ENCODE data around the gene VSTM1.

The VSTM1 gene

DNA sequence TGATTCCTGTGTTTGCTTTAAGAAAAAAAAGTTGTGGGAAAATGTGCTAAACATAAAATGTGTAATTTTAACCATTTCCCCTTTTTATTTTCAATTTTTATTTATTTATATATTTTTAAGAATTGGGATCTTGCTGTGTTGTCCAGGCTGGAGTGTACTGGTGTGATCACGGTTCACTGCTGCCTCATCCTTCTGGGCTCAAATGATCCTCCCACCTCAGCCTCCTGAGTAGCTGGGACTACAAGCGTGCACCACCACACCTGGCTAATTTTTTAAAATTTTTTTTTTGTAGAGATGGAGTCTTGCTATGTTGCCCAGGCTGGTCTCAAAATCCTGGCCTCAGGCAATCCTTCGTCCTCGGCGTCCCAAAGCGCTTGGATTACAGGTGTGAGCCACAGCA is 53.2 kb downstream of the VSTM1 start:
- Histone ChIP-seq H3K27me3 (ENCODE audit: control insufficient read depth, insufficient read depth, low read length) (no peaks in the 10 kb centered on the region), H3K4me1 (ENCODE audit: control insufficient read depth, insufficient read depth, low read length) (peaks cover 4% of the 10 kb centered on the region), H3K9ac (ENCODE audit: low read length) (no peak overlapping the region), H3K36me3 (ENCODE audit: control insufficient read depth, insufficient read depth, low read length) (no peaks in the 10 kb centered on the region), H3K27ac (ENCODE audit: low read depth, low read length) (no peak overlapping the region), H3K9me3 (ENCODE audit: control insufficient read depth, insufficient read depth, low read depth, low read length) (no peaks in the 10 kb centered on the region), H3K4me3 (ENCODE audit: low read depth, low read length) (no peak overlapping the region)

DNA sequence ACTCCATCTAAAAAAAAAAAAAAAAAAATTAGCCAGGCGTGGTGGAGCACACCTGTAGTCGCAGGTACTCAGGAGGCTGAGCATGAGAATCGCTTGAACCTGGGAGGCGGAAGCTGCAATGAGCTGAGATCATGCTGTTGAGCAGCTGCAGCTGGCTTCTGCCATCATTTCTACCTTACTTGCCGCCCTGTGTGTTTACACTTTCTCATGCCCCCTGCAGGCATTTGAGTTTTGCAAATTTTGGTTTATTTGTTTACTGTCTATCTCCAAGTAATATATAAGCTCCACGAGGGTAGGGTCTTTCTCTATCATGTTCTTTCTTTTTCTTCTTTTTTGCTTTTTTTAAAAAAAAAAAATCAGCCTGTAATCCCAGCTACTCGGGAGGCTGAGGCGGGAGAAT is 54.3 kb downstream of the VSTM1 start:
- no peaks in the 10 kb centered on the region for H3K27me3 ChIP-seq (ENCODE audit: control insufficient read depth, insufficient read depth, low read length)
- H3K27ac ChIP-seq (ENCODE audit: low read depth, low read length), result no peak overlapping the region
- no peak overlapping the region for H3K4me3 ChIP-seq (ENCODE audit: low read depth, low read length)
- no peaks in the 10 kb centered on the region for H3K36me3 ChIP-seq (ENCODE audit: control insufficient read depth, insufficient read depth, low read length)
- no peak overlapping the region for H3K9ac ChIP-seq (ENCODE audit: low read length)
- H3K4me1 ChIP-seq (ENCODE audit: control insufficient read depth, insufficient read depth, low read length), result peaks cover 4% of the 10 kb centered on the region
- H3K9me3 ChIP-seq (ENCODE audit: control insufficient read depth, insufficient read depth, low read depth, low read length), result no peaks in the 10 kb centered on the region

DNA sequence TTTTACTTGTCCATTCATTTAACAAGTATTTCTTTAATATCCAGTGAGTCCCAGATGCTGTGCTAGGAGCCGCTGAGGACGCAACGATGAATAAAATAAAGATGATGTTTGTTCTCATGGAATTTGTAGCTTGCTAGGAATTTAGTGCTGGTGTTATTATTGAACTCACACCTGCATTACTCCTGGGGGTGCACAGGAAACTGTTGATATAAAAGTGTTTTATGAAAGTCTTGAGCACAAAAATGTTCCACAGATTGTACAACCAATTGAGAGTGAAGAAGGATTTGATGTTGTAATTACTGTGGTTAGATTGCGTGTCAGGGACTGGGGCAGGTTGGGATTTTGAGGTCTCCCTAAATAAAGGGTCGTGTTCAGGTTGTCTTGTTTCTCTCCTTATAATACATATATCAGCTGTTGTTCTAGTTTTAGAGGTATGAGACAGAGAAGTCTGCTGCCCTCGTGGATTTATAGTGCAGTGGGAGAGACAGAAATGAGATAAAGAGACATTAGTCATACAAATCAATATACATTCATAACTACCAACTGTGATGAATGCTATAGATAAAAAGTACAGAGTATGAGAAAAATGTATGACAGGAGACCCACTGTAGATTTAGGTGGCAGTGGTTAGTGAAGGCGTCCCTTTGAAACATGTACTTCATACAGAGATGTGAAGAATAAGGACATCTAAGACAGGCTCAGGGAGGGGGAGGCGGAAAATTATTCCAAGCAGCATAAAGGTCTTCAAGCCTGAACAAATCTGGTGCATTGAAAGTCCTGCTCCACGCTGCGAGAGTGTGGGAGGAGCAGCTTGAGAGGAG is 61.0 kb downstream of the VSTM1 start:
- peaks cover 37% of the 10 kb centered on the region for H3K27me3 ChIP-seq (ENCODE audit: control insufficient read depth, insufficient read depth, low read length)
- H3K4me3 ChIP-seq (ENCODE audit: low read depth, low read length), result no peak overlapping the region
- no peak overlapping the region for H3K9ac ChIP-seq (ENCODE audit: low read length)
- no peaks in the 10 kb centered on the region for H3K9me3 ChIP-seq (ENCODE audit: control insufficient read depth, insufficient read depth, low read depth, low read length)
- peaks cover 5% of the 10 kb centered on the region; the same call in 1 of the 2 replicates for H3K4me1 ChIP-seq (ENCODE audit: control insufficient read depth, insufficient read depth, low read length)
- H3K36me3 ChIP-seq (ENCODE audit: control insufficient read depth, insufficient read depth, low read length), result no peaks in the 10 kb centered on the region
- no peak overlapping the region for H3K27ac ChIP-seq (ENCODE audit: low read depth, low read length)

DNA sequence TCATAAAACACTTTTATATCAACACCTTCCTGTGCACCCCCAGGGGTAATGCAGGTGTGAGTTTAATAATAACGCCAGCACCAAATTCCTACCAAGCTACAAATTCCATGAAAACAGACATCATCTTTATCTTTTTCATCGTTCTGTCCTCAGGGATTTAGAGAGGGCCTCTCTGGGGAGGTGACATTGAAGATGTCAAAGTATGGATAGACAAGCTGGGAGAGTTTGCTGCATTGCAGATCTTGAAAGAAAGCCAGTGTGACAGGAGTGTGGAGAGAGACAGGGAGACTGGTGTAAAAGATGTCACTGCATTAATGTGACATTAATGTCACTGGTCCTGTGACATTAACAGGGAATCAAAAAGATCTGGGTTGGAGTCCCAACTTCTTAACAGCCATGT is 62.2 kb downstream of the VSTM1 start:
- Histone ChIP-seq H3K9me3 (ENCODE audit: control insufficient read depth, insufficient read depth, low read depth, low read length) (no peaks in the 10 kb centered on the region), H3K4me1 (ENCODE audit: control insufficient read depth, insufficient read depth, low read length) (peaks cover 5% of the 10 kb centered on the region; the same call in 1 of the 2 replicates), H3K27me3 (ENCODE audit: control insufficient read depth, insufficient read depth, low read length) (peaks cover 42% of the 10 kb centered on the region), H3K9ac (ENCODE audit: low read length) (no peak overlapping the region), H3K27ac (ENCODE audit: low read depth, low read length) (no peak overlapping the region), H3K36me3 (ENCODE audit: control insufficient read depth, insufficient read depth, low read length) (no peaks in the 10 kb centered on the region), H3K4me3 (ENCODE audit: low read depth, low read length) (no peak overlapping the region)

DNA sequence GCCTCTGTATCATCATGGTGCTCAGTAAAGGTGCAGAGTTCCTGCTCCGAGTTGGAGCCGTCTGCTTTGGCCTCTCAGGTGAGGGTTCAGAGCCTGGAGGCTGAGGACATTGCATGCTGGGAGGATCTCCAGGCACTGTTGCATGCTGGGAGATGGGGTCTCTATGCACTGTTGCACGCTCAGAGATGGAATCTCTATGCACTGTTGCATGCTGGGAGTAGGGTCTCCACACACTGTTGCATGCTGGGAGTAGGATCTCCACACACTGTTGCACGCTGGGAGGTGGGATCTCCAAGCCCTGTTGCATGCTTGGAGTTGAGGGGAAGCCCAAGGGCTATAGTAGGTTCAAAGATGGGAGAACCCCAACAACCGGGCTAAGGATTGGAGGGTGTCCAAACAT is 64.0 kb downstream of the VSTM1 start:
- no peak overlapping the region for H3K27ac ChIP-seq (ENCODE audit: low read depth, low read length)

DNA sequence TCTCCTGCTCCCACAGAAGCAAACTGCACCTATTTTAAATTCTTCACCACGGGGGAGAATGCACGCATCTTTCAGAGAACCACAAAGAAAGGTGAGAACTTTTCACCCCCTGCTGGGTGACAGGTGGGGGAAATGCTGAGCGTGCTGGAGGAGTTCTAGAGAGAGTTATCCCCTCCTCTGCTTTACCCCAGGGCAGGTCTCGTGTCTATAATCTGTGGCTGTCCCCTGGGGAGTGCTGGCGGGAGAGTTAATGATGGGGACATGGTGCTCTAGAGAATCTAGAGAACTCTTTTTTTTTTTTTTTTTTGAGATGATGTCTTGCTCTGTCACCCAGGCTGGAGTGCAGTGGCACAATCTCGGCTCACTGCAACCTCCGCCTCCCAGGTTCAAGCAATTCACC is 65.5 kb downstream of the VSTM1 start:
- H3K9me3 ChIP-seq (ENCODE audit: control insufficient read depth, insufficient read depth, low read depth, low read length), result no peaks in the 10 kb centered on the region
- no peak overlapping the region for H3K27ac ChIP-seq (ENCODE audit: low read depth, low read length)
- no peak overlapping the region for H3K9ac ChIP-seq (ENCODE audit: low read length)
- H3K27me3 ChIP-seq (ENCODE audit: control insufficient read depth, insufficient read depth, low read length), result peaks cover 72% of the 10 kb centered on the region
- no peaks in the 10 kb centered on the region for H3K36me3 ChIP-seq (ENCODE audit: control insufficient read depth, insufficient read depth, low read length)
- no peak overlapping the region for H3K4me3 ChIP-seq (ENCODE audit: low read depth, low read length)
- peaks cover 5% of the 10 kb centered on the region; the same call in 1 of the 2 replicates for H3K4me1 ChIP-seq (ENCODE audit: control insufficient read depth, insufficient read depth, low read length)

More for the DNA sequence above, 64.0 kb downstream of the VSTM1 start:
- no peak overlapping the region for H3K9ac ChIP-seq (ENCODE audit: low read length)
- no peaks in the 10 kb centered on the region for H3K36me3 ChIP-seq (ENCODE audit: control insufficient read depth, insufficient read depth, low read length)
- peaks cover 58% of the 10 kb centered on the region for H3K27me3 ChIP-seq (ENCODE audit: control insufficient read depth, insufficient read depth, low read length)
- H3K9me3 ChIP-seq (ENCODE audit: control insufficient read depth, insufficient read depth, low read depth, low read length), result no peaks in the 10 kb centered on the region
- peaks cover 5% of the 10 kb centered on the region; the same call in 1 of the 2 replicates for H3K4me1 ChIP-seq (ENCODE audit: control insufficient read depth, insufficient read depth, low read length)
- H3K4me3 ChIP-seq (ENCODE audit: low read depth, low read length), result no peak overlapping the region

DNA sequence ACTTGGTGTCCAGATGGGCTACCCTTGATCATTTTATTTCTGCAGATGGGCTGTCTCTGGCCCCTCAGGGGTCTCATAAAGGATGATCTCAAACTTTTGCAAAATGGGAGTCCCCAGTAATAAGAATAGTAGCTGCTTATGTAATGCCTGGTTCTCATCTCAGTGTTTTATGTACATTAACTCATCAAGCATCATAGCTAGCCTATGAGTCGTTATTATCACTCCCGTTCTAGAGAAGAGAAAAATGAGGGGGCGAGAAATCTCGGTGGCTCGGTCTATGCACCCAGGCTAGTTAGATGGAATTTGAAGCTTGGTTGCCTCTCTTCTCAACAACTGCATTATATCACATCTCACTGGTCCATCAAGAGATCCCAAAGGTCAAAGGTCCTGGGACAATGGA is 68.9 kb downstream of the VSTM1 start:
- H3K4me1 ChIP-seq (ENCODE audit: control insufficient read depth, insufficient read depth, low read length), result peaks cover 6% of the 10 kb centered on the region; the same call in 1 of the 2 replicates
- no peak overlapping the region for H3K4me3 ChIP-seq (ENCODE audit: low read depth, low read length)
- no peak overlapping the region for H3K9ac ChIP-seq (ENCODE audit: low read length)
- H3K27ac ChIP-seq (ENCODE audit: low read depth, low read length), result no peak overlapping the region
- H3K9me3 ChIP-seq (ENCODE audit: control insufficient read depth, insufficient read depth, low read depth, low read length), result no peaks in the 10 kb centered on the region
- peaks cover 71% of the 10 kb centered on the region for H3K27me3 ChIP-seq (ENCODE audit: control insufficient read depth, insufficient read depth, low read length)
- no peaks in the 10 kb centered on the region for H3K36me3 ChIP-seq (ENCODE audit: control insufficient read depth, insufficient read depth, low read length)

DNA sequence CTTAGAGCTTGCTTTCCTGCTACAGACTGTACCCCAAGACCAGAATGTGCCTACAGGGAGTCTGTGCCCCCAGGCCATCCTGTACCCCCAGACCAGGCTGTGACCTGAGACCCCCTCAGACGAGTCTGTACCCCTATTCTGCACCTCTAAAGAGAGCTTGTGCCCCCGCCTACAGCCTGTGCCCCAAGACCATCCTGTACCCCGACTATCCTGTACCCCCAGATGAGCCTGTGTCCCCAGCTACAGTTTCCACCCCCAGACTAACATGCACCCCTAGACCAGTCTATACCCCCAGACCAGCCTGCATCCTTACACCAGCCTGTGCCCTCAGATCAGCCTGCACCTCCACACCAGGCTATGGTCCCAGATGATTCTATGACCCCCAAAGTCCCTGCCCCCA is 70.2 kb downstream of the VSTM1 start:
- Histone ChIP-seq H3K27ac (ENCODE audit: low read depth, low read length) (no peak overlapping the region), H3K9ac (ENCODE audit: low read length) (no peak overlapping the region), H3K4me1 (ENCODE audit: control insufficient read depth, insufficient read depth, low read length) (peaks cover 11% of the 10 kb centered on the region; the same call in 1 of the 2 replicates), H3K4me3 (ENCODE audit: low read depth, low read length) (no peak overlapping the region), H3K27me3 (ENCODE audit: control insufficient read depth, insufficient read depth, low read length) (peaks cover 58% of the 10 kb centered on the region), H3K36me3 (ENCODE audit: control insufficient read depth, insufficient read depth, low read length) (no peaks in the 10 kb centered on the region), H3K9me3 (ENCODE audit: control insufficient read depth, insufficient read depth, low read depth, low read length) (no peaks in the 10 kb centered on the region)

DNA sequence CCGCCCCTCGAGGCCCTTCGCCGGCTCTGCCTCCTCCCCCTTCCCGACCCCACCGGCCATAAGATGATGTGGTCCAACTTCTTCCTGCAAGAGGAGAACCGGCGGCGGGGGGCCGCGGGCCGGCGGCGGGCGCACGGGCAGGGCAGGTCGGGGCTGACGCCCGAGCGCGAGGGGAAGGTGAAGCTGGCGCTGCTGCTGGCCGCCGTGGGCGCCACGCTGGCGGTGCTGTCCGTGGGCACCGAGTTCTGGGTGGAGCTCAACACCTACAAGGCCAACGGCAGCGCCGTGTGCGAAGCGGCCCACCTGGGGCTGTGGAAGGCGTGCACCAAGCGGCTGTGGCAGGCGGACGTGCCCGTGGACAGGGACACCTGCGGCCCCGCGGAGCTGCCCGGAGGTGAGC is 70.9 kb downstream of the VSTM1 start:
- Histone ChIP-seq H3K4me3 (ENCODE audit: low read depth, low read length) (no peak overlapping the region), H3K36me3 (ENCODE audit: control insufficient read depth, insufficient read depth, low read length) (no peaks in the 10 kb centered on the region), H3K27ac (ENCODE audit: low read depth, low read length) (no peak overlapping the region), H3K27me3 (ENCODE audit: control insufficient read depth, insufficient read depth, low read length) (peaks cover 56% of the 10 kb centered on the region), H3K9ac (ENCODE audit: low read length) (no peak overlapping the region), H3K4me1 (ENCODE audit: control insufficient read depth, insufficient read depth, low read length) (peaks cover 6% of the 10 kb centered on the region; the same call in 1 of the 2 replicates), H3K9me3 (ENCODE audit: control insufficient read depth, insufficient read depth, low read depth, low read length) (no peaks in the 10 kb centered on the region)

DNA sequence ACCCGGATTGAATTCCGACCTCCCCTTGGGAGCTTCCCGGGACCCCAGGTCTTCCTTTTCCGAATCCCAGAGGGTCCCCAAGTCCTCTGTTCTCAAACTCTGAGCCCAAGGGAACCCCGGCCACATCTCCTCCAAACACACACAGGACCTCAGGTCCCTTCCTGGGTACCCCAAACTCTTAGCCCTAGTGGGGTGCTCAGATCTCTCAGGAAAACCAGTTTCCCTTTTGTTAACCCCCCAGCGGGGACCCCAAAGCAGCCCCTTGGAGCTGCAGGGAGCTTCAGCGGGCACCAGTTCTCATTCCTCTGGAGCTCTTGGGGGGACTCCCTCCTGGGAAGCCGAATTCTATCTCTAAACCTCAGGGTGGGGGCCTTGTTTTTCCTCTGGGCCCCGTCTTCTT is 71.5 kb downstream of the VSTM1 start:
- no peak overlapping the region for H3K27ac ChIP-seq (ENCODE audit: low read depth, low read length)
- 0 out of 2 replicates have a peak, but pooled peaks cover 6% of the 10 kb centered on the region for H3K4me1 ChIP-seq (ENCODE audit: control insufficient read depth, insufficient read depth, low read length)
- H3K4me3 ChIP-seq (ENCODE audit: low read depth, low read length), result peak overlapping the region; percentile 54; the same call in 1 of the 2 replicates
- no peak overlapping the region for H3K9ac ChIP-seq (ENCODE audit: low read length)
- peaks cover 53% of the 10 kb centered on the region for H3K27me3 ChIP-seq (ENCODE audit: control insufficient read depth, insufficient read depth, low read length)
- no peaks in the 10 kb centered on the region for H3K9me3 ChIP-seq (ENCODE audit: control insufficient read depth, insufficient read depth, low read depth, low read length)
- no peaks in the 10 kb centered on the region for H3K36me3 ChIP-seq (ENCODE audit: control insufficient read depth, insufficient read depth, low read length)

DNA sequence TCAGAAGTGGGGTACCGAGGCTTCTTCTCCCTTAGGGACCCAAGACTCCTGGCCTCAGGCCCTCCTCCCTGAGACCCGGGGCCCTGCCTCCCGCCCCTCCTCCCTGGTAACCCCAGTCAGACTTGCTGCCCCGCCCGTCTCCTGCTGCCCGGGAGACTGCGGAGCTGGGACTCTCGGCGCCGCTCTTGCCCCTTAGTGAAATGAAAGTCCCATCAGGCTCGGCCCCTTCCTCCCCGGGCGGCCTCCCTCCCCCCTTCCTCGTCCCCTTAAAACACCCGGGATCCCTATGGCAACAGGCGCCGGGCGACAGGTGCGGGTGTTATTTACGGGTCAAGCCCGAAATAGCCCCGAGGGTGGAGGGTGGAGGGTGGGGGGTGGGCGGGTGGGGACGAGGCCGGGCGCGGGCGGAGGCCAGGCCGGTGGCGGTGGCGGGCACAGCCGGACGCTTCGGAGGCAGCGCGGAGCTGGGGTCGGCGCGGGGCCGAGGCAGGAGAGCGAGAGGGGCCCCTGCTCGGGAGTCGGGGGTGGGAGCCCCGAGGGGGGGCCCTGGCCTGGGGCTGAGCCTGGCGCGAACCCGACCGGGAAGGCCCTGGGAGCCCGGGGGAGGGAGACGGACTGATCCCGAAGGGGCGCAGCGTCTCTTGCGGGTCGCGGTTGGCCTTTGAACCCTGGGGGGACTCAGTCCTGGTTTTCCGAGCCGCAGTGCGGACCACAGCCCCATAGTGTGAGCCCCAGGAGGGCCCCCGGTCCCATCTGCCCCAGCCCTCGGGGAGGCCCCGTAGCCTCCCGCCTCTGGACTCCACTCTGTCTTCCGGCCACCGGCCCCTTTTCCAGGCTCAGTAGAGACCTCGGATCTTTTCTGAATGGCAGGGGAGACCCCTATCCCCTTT is 72.2 kb downstream of the VSTM1 start, which contains the start of gene CACNG6:
CACNG6 (plus strand) TSS at position 414 of the 890 bp plus-strand sequence. CDS start 1,241 bp downstream, outside the sequence.
- 0 out of 2 replicates have a peak, but pooled peaks cover 6% of the 10 kb centered on the region for H3K4me1 ChIP-seq (ENCODE audit: control insufficient read depth, insufficient read depth, low read length)
- H3K9me3 ChIP-seq (ENCODE audit: control insufficient read depth, insufficient read depth, low read depth, low read length), result no peaks in the 10 kb centered on the region
- no peak within 1 kb of the TSS for H3K27ac ChIP-seq (ENCODE audit: low read depth, low read length)
- H3K4me3 ChIP-seq (ENCODE audit: low read depth, low read length), result peak within 1 kb of the TSS; percentile 54
- H3K9ac ChIP-seq (ENCODE audit: low read length), result no peak within 1 kb of the TSS
- no peaks in the 10 kb centered on the region for H3K36me3 ChIP-seq (ENCODE audit: control insufficient read depth, insufficient read depth, low read length)
- H3K27me3 ChIP-seq (ENCODE audit: control insufficient read depth, insufficient read depth, low read length), result peaks cover 52% of the 10 kb centered on the region
